ENCODE results near the gene VSIR. TPM values are rescaled to one million over a fixed set of nuclear protein-coding genes. Genes with fewer than 3 reads are reported as not detected.

Gene VSIR
- total RNA-seq, 2 donors from 2014 or later, result 41.2 to 42.8 TPM

DNA sequence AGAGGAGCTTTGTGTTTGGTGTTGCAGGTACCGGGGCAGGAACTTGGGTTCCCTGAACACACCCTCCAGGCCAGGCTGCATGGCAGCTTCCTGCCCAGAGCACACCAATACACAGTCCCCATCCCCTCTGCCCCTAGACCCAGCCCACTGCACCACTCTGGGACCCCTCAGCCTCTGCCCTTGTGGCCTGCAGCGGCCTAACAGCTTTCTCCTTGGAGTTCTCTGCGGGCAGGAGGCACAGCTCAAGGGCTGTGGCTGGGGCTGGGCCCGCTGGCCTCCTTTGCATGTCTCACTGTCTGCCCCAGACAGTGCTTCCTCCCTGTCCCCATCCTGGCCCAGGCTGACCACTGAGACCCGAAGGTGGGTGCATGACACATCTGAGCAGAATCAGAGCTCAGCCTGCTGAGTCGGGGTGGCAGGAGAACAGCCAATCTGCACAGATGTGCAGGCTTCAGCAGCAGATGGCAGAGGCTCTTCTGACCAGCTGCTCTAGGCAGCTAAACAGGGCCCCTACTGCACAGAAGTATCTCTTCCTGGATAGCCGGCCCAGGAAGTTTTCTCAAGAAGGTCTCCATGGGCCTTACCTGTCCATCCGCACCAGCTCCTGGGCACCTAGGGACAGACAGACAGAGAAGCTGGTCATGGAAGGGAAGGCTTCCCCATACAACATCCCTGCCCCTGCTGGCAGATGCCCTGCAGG lies 20.8 kb downstream of the VSIR start:
- no peaks in the 10 kb centered on the region for H3K36me3 ChIP-seq
- H3K4me1 ChIP-seq, result peaks cover 27% of the 10 kb centered on the region

DNA sequence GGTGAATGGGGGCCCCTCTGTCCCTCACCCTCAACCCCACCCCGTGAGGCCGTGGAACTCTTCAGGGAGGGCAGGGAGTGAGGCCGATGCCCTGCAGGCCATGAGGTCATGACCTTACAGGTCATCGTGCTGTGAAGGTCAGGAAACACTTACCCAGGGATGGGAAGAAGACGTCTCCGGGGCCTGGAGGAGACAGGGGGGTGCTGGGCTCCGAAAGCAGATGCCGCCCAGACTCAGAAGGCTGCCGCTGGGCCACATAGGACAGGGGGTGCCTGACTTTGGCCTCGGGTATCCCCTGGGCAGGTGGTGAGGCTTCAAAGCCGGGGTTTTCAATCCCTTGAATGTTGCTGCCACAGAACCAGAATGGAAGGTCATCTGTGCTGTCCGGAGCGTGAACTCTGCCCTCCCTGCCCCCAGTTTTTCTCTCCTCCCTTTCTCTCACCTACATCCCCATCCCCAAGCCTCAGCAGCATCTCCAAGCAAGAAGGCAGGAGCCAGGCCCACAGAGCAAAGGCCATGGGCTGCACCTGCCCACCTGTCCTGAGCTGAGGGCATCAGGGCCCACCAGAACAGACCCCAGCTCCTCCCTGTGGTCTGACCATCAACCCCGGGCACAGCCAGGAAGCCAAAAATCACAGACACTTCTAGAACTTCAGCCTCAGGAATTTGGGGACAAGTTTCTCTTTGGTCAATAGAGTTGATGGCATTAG lies 21.6 kb downstream of the VSIR start:
- peaks cover 36% of the 10 kb centered on the region for H3K4me1 ChIP-seq
- no peak overlapping the region for H3K4me3 ChIP-seq
- H3K36me3 ChIP-seq, result no peaks in the 10 kb centered on the region
- DNase-seq, result no peak
- no peaks in the 10 kb centered on the region for H3K27me3 ChIP-seq
- H3K9me3 ChIP-seq, result no peaks in the 10 kb centered on the region
- TF ChIP-seq, protein P1, sequence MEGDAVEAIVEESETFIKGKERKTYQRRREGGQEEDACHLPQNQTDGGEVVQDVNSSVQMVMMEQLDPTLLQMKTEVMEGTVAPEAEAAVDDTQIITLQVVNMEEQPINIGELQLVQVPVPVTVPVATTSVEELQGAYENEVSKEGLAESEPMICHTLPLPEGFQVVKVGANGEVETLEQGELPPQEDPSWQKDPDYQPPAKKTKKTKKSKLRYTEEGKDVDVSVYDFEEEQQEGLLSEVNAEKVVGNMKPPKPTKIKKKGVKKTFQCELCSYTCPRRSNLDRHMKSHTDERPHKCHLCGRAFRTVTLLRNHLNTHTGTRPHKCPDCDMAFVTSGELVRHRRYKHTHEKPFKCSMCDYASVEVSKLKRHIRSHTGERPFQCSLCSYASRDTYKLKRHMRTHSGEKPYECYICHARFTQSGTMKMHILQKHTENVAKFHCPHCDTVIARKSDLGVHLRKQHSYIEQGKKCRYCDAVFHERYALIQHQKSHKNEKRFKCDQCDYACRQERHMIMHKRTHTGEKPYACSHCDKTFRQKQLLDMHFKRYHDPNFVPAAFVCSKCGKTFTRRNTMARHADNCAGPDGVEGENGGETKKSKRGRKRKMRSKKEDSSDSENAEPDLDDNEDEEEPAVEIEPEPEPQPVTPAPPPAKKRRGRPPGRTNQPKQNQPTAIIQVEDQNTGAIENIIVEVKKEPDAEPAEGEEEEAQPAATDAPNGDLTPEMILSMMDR (IDR thresholded peaks at IDR 0.05), result no peak
- no peak overlapping the region for H3K9ac ChIP-seq (ENCODE audit: low read depth in 2 of 2, low read length in 2 of 2)
- intact Hi-C loops (cut with DNase I), result no loop called here
- no peak overlapping the region for H3K27ac ChIP-seq

More for the DNA sequence above, 20.8 kb downstream of the VSIR start:
- Histone ChIP-seq H3K27ac (peak overlapping the region; percentile 7), H3K4me3 (no peak overlapping the region), H3K9me3 (no peaks in the 10 kb centered on the region), H3K9ac (ENCODE audit: low read depth in 2 of 2, low read length in 2 of 2) (peak overlapping the region in 1 of 2 donors; percentile 54), H3K27me3 (no peaks in the 10 kb centered on the region)
- intact Hi-C loops (cut with DNase I), result no loop called here
- no peak for DNase-seq
- TF ChIP-seq, protein P1 (IDR thresholded peaks at IDR 0.05), result no peak

DNA sequence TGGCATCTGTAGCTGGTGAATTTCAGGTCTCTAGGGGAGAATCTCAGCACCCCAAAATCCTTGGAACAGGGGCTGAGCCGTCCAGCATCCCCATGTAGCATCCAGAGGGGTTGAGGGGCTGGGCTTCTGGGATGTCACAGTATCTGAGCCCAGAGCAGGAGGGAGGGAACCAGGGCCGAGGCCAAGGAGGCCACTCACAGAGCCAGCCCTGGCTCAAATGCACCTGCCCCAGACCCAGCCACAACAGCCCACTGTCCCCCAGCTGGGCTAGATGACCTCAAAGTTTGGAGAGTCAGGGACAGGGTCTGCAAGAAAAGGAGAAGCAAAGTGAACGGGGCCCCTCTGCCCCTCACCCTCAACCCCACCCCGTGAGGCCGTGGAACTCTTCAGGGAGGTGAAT lies 22.3 kb downstream of the VSIR start:
- Histone ChIP-seq H3K4me3 (no peak overlapping the region), H3K27ac (no peak overlapping the region), H3K9ac (ENCODE audit: low read depth in 2 of 2, low read length in 2 of 2) (no peak overlapping the region), H3K4me1 (peaks cover 43% of the 10 kb centered on the region), H3K27me3 (no peaks in the 10 kb centered on the region), H3K9me3 (no peaks in the 10 kb centered on the region), H3K36me3 (no peaks in the 10 kb centered on the region)
- intact Hi-C loops (cut with DNase I), result no loop called here
- TF ChIP-seq, protein P1 (IDR thresholded peaks at IDR 0.05), result no peak
- DNase-seq, result no peak

DNA sequence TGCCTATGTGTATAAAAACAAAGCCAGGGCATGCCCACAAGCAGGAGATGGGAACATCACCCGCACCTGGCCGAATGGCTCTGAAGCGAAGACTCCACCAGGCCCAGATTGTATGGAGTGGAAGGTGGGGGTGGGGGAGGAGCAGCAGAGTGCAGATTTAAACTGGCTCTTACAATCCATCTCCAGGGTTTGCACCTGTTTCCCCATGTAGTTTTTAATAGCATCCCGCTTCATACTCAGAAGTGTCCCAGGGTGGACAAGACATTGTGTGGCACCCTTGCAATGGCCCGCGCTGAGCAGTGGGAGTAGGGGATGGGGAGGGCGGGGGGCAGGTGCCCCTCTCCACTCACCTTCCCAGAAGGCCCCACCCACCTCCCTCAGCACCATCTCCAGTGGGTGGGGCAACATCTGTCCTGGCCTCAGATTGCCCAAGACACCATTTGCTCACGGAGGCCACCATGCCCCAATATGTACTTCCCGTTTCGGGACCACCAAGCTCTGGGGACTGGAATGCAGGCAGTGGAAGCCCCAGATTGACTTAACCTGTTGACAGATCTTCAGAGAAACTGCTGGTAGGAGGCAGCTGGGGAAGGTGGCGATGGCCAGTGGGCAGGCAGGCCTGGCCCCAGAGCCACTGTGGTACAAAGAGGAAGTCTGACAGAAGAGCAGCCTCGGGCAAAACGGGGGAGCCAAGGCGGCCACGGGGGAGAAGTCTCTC lies 23.0 kb downstream of the VSIR start:
- Histone ChIP-seq H3K4me1 (peaks cover 45% of the 10 kb centered on the region), H3K27ac (no peak overlapping the region), H3K4me3 (no peak overlapping the region), H3K9me3 (no peaks in the 10 kb centered on the region), H3K9ac (ENCODE audit: low read depth in 2 of 2, low read length in 2 of 2) (no peak overlapping the region), H3K36me3 (no peaks in the 10 kb centered on the region), H3K27me3 (no peaks in the 10 kb centered on the region)
- TF ChIP-seq, protein P1 (IDR thresholded peaks at IDR 0.05), result no peak
- no peak for DNase-seq
- intact Hi-C loops (cut with DNase I), result no loop called here

DNA sequence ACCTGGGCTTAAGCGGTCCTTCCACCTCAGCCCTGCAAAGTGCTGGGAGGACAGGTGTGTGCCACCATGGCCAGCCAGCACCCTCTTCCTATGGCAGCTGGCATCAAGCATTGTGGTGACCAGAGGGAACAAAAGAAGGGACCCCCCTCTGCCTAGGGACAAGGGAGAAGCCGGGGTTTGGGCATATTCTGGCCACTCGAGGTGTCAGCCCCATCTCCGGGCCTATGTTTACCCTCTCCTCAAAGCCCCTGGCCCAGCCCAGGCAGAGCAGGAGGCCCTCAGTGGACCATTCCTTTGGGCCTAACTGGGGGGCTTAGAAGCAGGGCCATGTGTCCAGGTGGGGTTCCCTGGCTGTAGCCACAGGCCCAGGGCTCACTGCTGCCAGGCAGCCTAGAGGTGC lies 23.9 kb downstream of the VSIR start:
- TF ChIP-seq, protein P1 (IDR thresholded peaks at IDR 0.05), result no peak
- intact Hi-C loops (cut with DNase I), result no loop called here

More for the DNA sequence above, 23.9 kb downstream of the VSIR start:
- Histone ChIP-seq H3K27me3 (no peaks in the 10 kb centered on the region), H3K27ac (peak overlapping the region; percentile 68), H3K9me3 (no peaks in the 10 kb centered on the region), H3K36me3 (no peaks in the 10 kb centered on the region), H3K4me3 (no peak overlapping the region), H3K9ac (ENCODE audit: low read depth in 2 of 2, low read length in 2 of 2) (peak overlapping the region; percentile 46 to 66), H3K4me1 (peaks cover 45% of the 10 kb centered on the region)
- no peak for DNase-seq

Data from colonic mucosa (tissue), 4 donors.